ENCODE measurements around the gene PSMD11.
"Not testable (repeated sequence)": the region's sequence is repeated elsewhere in the genome, so short reads cannot be mapped to it uniquely, and the experiment has no call there.

PSMD11 gene

DNA sequence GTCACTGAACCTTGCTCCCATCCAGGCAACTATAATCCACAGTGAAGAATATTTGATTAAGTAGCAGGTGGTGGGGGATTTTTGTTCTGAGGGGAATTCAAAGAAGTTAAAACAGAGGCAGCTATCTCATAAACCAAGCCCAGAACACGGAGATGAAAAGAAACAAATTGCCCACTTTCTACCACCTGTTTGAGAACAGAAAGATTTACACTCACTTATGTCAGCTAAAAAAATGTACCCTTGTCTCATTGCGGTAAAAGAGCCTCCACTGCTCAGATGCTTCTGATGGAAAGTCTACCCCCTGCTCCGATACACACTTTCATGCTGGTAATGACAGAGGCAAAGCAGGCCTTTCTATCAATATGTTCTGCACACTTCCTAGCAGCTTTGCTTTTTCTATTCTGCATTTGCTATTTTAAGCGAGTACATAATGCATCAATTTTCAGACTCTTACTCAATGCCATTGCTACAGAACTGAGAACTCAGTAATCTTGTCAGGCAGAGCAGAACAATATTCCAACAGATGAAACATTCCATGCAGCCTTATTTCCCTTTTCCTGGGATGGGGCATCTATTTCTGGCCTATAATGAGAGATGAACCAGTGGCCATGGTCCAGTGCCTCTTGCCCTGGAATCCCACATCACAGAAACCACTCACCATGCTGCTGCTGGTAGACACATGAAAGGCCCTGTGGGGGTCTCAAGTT lies 71.5 kb downstream of the PSMD11 start:
- DNase-seq: peak; percentile 34

- DNase-seq: peak; percentile 94
These were observed 72.1 kb downstream of the PSMD11 start for GRCh38 chr17:32516450-32516849.

DNA sequence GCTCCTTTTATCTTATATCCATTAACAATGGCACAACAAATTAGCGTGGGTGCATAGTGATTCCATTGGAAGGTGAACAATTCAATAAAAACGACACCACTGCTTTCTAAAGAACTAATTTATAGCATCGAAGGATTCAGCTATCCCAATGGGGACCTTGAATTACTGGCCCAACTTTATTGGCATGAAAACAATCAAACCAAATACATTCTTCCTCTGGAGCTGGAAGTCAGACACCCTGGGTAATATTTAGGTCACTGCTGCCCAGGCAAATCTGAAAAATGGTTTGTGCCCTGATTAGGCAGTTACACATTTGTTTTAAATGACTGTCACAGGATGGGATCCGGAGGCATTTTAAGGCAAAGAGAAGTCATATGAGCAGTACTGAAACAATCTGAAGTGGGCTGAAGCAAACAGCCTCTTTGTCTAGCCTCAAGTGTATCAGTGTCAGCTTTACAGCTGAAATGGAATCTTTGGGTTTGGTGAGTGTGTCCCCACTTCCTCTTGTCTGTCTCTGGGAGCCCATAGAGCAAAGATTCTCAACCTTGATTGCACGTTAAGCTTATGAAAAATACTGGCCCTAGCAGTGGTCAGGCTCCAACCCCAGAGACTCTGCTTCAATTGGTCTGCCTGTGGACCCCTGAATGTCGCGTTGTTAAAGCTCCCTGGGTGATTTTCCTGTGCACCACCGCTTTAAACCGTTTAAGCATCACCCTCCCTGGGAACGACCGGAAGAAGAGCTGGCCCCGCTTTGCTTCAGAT lies 72.8 kb downstream of the PSMD11 start:
- peak; percentile 43 for DNase-seq

DNA sequence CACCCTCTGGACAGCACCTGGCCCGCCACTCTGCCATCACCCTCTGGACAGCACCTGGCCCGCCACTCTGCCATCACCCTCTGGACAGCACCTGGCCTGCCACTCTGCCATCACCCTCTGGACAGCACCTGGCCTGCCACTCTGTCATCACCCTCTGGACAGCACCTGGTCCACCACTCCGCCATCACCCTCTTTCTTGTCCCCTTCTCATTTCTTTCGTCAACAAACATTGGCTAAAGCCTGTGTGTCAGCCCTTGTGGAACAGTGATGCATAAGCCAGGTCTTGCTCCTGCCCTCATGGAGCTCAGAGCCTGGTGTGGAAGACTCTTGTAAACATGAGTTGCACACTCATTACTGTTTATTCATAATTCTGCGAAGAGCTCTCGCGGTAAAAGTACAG lies 73.7 kb downstream of the PSMD11 start:
- DNase-seq: no peak

DNA sequence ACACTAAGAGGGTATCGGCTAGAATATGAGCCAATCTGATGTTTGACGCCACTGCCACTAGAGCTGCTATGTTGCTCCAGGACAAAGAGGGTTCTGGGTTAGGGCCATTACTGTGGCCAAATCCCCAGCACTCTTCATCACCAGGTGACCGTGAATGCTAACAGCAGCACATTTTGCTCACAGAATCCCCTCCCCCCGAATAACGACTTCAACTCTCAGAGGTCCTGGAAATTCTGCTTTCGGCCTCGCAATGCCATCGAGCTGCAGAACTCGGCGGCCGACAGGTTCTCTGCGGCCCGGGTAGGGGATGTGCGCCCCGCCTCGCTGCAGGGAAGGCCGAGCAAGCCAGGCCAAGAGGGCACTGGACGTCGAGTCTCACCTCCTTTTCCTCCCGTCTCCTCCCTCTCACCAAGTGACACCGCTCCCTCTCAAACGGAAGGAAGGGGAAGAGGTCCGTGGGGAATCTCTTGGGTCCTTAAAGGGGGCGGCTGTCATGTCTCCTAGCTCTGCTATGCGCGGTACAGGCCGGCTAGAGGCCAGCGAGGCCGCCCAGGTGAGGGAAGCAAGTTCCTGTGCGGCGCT lies 74.4 kb downstream of the PSMD11 start:
- peak; percentile 64 for DNase-seq

DNA sequence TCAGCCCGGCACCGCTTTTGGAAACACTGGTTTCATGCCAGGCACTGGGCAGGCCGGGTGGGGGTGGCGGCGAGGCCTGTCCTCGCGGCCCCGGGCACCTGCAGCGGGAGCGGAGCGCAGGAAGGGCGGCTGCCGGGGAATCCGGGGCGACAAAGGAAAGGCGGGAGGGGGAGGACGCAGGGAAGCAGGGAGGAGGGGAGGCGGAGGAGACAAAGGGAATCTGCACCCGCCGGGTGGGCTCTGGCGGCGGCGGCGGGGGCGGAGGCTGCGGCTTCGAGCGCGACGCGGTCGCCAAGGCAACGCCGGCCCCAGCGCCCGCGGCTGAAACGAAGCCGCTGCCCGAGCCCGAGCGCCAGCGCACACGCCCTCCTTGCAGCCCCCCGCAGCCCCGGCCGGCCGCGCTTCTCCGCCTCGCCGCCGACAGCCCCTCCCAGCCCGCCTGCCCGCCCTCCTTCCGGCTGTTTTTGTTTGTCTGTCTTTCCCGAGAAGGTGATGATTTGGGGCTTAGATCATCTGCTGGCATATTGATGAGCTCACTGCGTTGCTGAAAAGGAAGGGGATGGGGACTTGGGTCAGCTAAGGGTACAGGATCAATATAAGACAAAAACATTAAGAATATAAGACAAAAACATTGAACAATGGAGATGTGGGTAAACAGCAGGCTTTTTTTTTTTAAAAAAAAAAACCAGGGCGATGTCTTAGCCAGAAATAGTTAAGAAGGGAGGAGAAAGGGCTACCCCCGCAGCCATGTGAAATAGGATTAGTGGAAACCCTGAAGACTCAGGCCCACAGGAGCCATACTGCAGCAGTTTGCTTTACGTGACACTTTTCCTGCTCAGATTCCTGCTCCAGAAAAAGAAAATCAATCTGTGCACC lies 75.2 kb downstream of the PSMD11 start:
- peak; percentile 98 for DNase-seq

DNA sequence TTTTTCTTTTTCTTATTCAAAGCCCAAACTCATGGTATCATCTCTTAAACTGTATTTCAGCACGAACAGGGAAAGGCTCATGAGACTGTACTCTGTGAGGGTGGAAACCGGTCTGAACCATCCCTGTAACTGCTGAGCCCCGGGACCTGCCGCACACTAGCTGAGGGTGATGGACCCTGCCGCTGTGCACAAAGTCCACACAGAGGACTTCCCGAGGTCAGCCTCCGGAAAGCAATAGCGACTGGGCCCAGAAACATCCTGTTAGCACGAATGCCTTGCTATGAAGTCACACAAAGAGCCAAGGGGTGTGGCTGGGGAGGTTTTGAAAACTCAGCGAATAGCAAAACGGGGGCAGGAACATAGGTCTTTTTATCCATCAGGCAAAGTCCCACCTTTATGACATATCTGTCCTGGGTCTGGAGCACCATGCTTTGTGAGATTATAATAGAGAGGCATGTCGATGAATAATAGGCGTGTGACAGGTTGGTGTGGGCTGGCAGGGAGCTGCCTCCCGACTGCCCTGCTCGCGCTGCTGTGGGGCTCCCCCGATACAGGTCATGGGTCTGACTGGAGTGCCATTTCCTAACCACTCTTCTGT lies 75.9 kb downstream of the PSMD11 start:
- peak; percentile 81 for DNase-seq

DNA sequence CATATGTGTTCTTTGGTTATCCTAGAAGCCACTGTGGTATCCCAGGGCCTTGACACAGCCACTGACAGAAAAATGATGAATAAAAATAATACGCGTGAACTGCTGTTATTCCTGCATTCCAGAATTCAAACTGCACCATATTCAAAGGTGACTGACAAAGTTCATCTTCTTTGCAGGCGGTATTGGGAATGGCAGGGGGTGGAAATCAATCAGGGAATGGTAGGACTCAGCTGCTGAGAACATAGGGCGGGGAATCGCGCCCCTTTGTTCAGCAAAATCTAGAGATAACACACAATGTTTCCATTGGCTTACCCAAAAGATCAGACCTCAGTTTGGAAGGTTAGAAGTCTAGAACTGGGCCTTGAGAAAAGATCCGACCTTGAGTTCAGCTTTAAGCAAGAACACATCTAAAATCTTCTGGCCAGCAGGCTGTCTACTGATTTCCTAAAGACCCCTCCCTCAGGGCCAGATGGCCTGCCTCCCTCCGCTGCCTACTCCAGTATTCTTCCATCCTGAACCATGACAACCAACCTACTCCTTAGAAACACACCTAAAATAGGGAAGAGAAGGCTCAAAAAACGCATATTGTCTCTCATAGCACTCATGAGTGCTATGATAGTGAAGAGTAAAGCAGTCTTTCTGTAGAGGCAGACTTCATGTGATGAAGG lies 76.6 kb downstream of the PSMD11 start:
- peak; percentile 46 for DNase-seq

DNA sequence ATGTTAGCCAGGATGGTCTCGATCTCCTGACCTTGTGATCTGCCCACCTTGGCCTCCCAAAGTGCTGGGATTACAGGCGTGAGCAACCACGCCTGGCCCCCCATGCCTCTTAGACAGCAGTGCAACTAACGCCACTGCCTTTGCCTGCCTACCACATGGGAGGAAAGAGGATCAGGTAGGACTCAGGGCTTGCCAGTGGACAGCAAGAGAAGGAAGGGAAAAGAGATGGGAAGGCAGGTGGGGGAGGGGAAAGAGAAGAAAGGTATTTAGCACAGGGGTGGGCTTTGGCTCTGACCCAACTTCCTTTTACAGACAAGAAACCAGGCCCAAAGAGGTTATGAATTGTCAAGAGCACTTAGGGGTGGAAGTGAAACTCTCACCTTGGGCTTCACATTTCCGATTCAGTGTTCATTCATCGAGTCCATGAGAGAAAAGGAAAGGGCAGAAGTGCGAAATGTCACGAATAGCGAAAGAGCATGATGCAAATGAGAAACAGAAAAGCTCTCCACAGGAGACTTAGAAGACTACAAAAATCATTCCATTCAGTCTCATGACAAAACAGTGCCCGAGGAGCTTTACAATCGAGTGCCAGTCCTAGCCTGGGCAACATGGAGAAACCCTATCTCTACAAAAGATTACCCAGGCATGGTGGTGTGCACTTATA lies 78.8 kb downstream of the PSMD11 start:
- DNase-seq: peak; percentile 18

DNA sequence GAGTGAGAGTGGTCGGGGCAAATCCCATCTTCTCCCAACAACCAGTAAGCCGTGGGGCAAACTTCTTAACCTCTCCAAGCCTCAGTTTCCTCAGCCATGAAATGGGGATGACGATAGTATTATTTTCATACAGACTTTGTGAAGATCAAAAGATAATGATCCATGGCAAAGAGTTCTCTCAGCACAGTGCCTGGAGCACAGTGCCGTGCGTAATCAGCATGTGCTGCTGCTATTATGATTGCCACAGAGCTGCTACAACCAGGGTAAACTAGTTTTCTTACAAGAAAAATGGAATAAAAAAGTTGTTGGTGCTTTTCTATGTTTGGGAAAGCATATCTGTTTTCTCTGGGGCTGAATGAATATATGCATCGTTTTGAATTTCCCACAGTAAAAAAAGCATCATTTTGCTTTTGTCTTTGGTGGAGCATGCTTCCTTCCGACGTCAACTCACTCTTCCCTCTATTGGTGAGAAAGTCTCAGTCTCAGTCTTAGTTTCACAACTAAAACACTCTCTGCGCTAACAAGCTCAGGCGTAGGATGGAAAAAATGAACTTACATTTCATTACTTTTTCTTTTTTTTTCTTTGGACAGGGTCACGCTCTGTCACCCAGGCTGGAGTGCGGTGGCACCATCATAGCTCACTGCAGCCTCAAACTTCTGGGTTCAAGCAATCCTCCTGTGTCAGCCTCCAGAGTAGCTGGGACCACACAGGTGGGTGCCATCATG lies 79.7 kb downstream of the PSMD11 start:
- DNase-seq: no peak

DNA sequence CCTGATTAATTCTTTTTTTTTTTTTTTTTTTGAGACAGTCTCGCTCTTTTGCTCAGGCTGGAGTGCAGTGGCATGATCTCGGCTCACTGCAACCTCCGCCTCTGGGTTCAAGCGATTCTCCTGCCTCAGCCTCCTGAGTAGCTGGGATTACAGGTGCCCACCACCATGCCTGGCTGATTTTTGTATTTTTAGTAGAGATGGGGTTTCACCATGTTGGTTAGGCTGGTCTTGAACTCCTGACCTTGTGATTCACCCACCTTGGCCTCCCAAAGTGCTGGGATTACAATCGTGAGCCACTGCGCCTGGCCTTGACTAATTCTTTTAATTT lies 80.2 kb downstream of the PSMD11 start:
- not testable (repeated sequence) for DNase-seq

GRCh38 chr17:32525122-32525521 lies 80.8 kb downstream of the PSMD11 start:
- no peak for DNase-seq

- no peak for DNase-seq
These were observed 82.8 kb downstream of the PSMD11 start for GRCh38 chr17:32527146-32527545.

GRCh38 chr17:32528825-32529224 lies 84.5 kb downstream of the PSMD11 start:
- no peak for DNase-seq

DNA sequence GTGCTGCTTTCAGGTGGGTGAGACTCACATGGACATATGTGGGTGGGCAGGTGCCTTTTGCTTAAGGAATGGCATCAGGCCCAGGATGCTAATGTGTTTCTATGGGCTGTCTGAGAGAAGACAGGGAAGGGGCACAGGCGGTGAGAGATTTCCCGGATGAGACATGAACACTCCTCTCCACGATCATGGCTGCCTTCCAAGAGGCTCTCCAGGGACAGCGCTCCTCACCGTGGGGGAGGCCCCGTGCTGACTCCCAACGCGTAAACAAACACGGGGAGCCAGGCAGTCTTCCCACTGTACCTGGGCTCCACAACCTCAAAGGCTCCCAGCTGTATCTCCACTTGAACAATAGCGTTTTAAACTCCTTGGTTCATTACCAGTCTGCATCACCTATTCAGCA lies 85.3 kb downstream of the PSMD11 start:
- peak; percentile 90 for DNase-seq
